Trophoblast cell (in vitro differentiated cells and primary cell): Measurements from ENCODE around the gene PRELID2.

Source experiments
- DNase-seq, 2 donors: peaks; one replicate each; pipeline ENCODE4 v3.0.0-alpha.2; 2016
- H2AFZ ChIP-seq: 2 replicates; pipeline ENCODE4 v1.6.1; 2013; ENCODE audit warnings: low read length, moderate library complexity, mild to moderate bottlenecking; ENCODE audit not compliant: insufficient read depth, poor library complexity
- H2AK5ac ChIP-seq: 2 replicates; pipeline ENCODE4 v1.6.1; 2013; ENCODE audit warnings: mild to moderate bottlenecking, low read length
- H2BK120ac ChIP-seq: 2 replicates; pipeline ENCODE4 v1.6.1; 2013; ENCODE audit warnings: low read length, mild to moderate bottlenecking, moderate library complexity; ENCODE audit not compliant: insufficient read depth, poor library complexity
- H2BK12ac ChIP-seq: 2 replicates; pipeline ENCODE4 v1.6.1; 2013; ENCODE audit warnings: mild to moderate bottlenecking, low read length, moderate library complexity
- H2BK5ac ChIP-seq: 2 replicates; pipeline ENCODE4 v1.6.1; 2013; ENCODE audit warnings: low read length, low read depth, moderate library complexity, mild to moderate bottlenecking; ENCODE audit not compliant: poor library complexity
- H3K14ac ChIP-seq: 2 replicates; pipeline ENCODE4 v1.6.1; 2013; ENCODE audit warnings: mild to moderate bottlenecking, low read length
- H3K18ac ChIP-seq: 2 replicates; pipeline ENCODE4 v1.6.1; 2013; ENCODE audit warnings: mild to moderate bottlenecking, low read length
- H3K23ac ChIP-seq: 2 replicates; pipeline ENCODE4 v1.6.1; 2013; ENCODE audit warnings: low read length
- H3K27ac ChIP-seq: 2 replicates; pipeline ENCODE4 v1.5.1; 2013; ENCODE audit warnings: low read depth, mild to moderate bottlenecking, inconsistent platforms, low read length, moderate library complexity
- H3K27me3 ChIP-seq: 2 replicates; pipeline ENCODE4 v1.6.1; 2013; ENCODE audit warnings: inconsistent platforms, mild to moderate bottlenecking, low read length, moderate library complexity; ENCODE audit not compliant: insufficient read depth
- H3K36me3 ChIP-seq, 2 experiments: 1 replicate in 1 of 2; 2 replicates in 1 of 2; pipeline ENCODE4 v1.6.1; 2013; ENCODE audit warnings: low read length in 2 of 2, mild to moderate bottlenecking in 2 of 2, moderate library complexity in 1 of 2; ENCODE audit not compliant: insufficient read depth in 2 of 2, control insufficient read depth in 1 of 2
- H3K4ac ChIP-seq: 2 replicates; pipeline ENCODE4 v1.6.1; 2013; ENCODE audit warnings: low read depth, mild to moderate bottlenecking, low read length, moderate library complexity
- H3K4me1 ChIP-seq, 2 experiments: 1 replicate in 1 of 2; 2 replicates in 1 of 2; pipeline ENCODE4 v1.6.1; 2013; ENCODE audit warnings: low read length in 2 of 2, mild to moderate bottlenecking in 2 of 2, moderate library complexity in 1 of 2; ENCODE audit not compliant: insufficient read depth in 2 of 2, control insufficient read depth in 1 of 2
- H3K4me2 ChIP-seq: 2 replicates; pipeline ENCODE4 v1.6.1; 2013; ENCODE audit warnings: inconsistent platforms, mild to moderate bottlenecking, low read length, moderate library complexity
- H3K4me3 ChIP-seq: 2 replicates; pipeline ENCODE4 v1.5.1; 2013; ENCODE audit warnings: mild to moderate bottlenecking, low read depth, low read length, inconsistent platforms
- H3K79me1 ChIP-seq: one replicate; pipeline ENCODE4 v1.6.1; 2013; ENCODE audit warnings: low read length
- H3K79me2 ChIP-seq: 2 replicates; pipeline ENCODE4 v1.6.1; 2013; ENCODE audit warnings: low read length, mild to moderate bottlenecking; ENCODE audit not compliant: control insufficient read depth, insufficient read depth, poor library complexity
- H3K9ac ChIP-seq: 2 replicates; pipeline ENCODE4 v1.6.1; 2013; ENCODE audit warnings: mild to moderate bottlenecking, low read length
- H3K9me3 ChIP-seq: 2 replicates; pipeline ENCODE4 v1.6.1; 2013; ENCODE audit warnings: low read depth, mild to moderate bottlenecking, control low read depth, inconsistent platforms, low read length; ENCODE audit not compliant: insufficient read depth
- H4K12ac ChIP-seq: 2 replicates; pipeline ENCODE4 v1.6.1; 2013; ENCODE audit warnings: low read depth, mild to moderate bottlenecking, low read length, moderate library complexity
- H4K8ac ChIP-seq: 2 replicates; pipeline ENCODE4 v1.6.1; 2013; ENCODE audit warnings: low read depth, mild to moderate bottlenecking, low read length, moderate library complexity
- H4K91ac ChIP-seq: one replicate; pipeline ENCODE4 v1.6.1; 2013; ENCODE audit warnings: low read depth, mild to moderate bottlenecking, low read length, moderate library complexity
- WGBS: extraction: QIAGEN DNeasy Blood & Tissue Kit; methylation state at CpG from one replicate; pipeline ENCODE4 v1.1.7; 2013; ENCODE audit warnings: missing lambda C conversion rate; ENCODE audit not compliant: insufficient read length, insufficient coverage; ENCODE audit errors: extremely low coverage; 5-methylcytosine and 5-hydroxymethylcytosine counted together

Gene PRELID2

DNA sequence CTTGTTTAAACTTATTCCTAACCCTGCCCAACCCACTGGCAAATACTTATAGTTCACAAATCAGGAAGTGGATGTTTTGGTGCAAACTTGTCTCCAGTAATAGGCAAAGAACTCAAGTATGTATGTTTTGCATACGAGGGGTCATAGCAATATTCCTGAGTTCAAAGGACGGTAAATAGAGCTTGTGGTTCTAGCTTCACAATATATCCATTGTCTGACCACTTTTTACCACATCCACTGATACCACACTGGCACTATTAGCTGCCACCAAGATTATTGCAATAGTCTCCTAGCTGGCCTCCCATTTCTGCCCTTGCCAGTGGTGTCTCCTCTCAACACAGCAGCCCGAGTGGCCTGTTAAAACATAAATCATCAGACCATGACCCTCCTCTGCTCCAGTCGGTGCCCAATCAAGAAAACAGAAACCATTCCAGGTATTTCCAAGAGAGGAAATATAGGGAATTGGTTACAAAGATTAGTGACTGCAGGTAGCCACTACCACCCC, 20.7 kb upstream of the PRELID2 start:
- Histone ChIP-seq H3K14ac (no peak overlapping the region), H3K36me3 (no peaks in the 10 kb centered on the region), H3K9ac (no peak overlapping the region), H3K18ac (no peak overlapping the region), H4K91ac (no peak overlapping the region), H3K27ac (no peak overlapping the region), H3K23ac (no peak overlapping the region), H2AK5ac (no peak overlapping the region), H2BK5ac (no peak overlapping the region), H3K79me1 (peaks cover 5% of the 10 kb centered on the region), H2AFZ (peak overlapping the region; percentile 47), H2BK12ac (no peak overlapping the region), H2BK120ac (no peak overlapping the region), H3K9me3 (no peaks in the 10 kb centered on the region), H4K12ac (no peak overlapping the region), H3K79me2 (no peaks in the 10 kb centered on the region), H4K8ac (peak overlapping the region; percentile 27), H3K27me3 (no peaks in the 10 kb centered on the region), H3K4me1 (peaks cover 6 to 13% of the 10 kb centered on the region in 2 experiments), H3K4me3 (no peak overlapping the region), H3K4ac (no peak overlapping the region), H3K4me2 (peak overlapping the region; percentile 77)
- WGBS, result no CpG with 5 or more reads among the region's 4 CpGs
- DNase-seq, result no peak

DNA sequence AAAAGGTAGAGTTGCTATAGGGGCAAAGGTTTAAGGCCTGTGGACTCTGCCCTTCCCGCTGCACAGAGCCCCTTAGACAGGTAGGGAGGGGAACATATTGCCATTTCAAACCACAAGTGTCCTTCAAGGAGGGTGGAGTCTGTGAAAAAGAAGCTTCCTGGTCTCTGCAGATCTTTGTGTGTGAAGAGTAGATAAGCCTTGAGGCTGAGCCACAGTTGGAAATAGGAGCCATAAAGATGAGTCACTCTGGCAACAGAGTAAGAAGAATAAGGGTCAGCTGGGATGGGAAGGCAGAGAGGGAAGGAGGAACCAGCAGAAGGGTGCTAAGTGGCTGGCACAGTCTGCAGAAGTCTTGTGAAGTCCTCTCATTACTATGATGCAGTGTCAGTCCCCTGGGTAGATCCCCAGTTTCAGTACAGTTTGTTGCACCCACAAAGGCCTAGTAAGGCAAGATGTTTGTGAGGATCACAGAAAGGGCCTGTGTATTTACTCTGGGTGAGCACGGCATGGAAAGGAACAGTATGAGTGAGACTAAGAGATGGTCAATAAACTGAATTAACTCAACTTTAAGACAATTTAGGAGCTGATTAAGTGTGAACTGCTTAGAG, 19.6 kb upstream of the PRELID2 start:
- Histone ChIP-seq H3K36me3 (no peaks in the 10 kb centered on the region), H4K8ac (no peak overlapping the region), H3K27me3 (no peaks in the 10 kb centered on the region), H3K18ac (no peak overlapping the region), H4K91ac (no peak overlapping the region), H3K4me1 (peaks cover 6 to 13% of the 10 kb centered on the region in 2 experiments), H3K79me2 (no peaks in the 10 kb centered on the region), H3K9ac (no peak overlapping the region), H3K79me1 (peaks cover 5% of the 10 kb centered on the region), H2BK12ac (no peak overlapping the region), H3K4me3 (no peak overlapping the region), H3K4ac (no peak overlapping the region), H3K9me3 (no peaks in the 10 kb centered on the region), H4K12ac (no peak overlapping the region), H3K4me2 (no peak overlapping the region), H2AFZ (no peak overlapping the region), H2AK5ac (no peak overlapping the region), H3K27ac (no peak overlapping the region), H2BK120ac (no peak overlapping the region), H3K14ac (no peak overlapping the region), H2BK5ac (no peak overlapping the region), H3K23ac (no peak overlapping the region)
- DNase-seq, result peak; percentile 42 to 68
- no CpG with 5 or more reads among the region's 2 CpGs for WGBS

DNA sequence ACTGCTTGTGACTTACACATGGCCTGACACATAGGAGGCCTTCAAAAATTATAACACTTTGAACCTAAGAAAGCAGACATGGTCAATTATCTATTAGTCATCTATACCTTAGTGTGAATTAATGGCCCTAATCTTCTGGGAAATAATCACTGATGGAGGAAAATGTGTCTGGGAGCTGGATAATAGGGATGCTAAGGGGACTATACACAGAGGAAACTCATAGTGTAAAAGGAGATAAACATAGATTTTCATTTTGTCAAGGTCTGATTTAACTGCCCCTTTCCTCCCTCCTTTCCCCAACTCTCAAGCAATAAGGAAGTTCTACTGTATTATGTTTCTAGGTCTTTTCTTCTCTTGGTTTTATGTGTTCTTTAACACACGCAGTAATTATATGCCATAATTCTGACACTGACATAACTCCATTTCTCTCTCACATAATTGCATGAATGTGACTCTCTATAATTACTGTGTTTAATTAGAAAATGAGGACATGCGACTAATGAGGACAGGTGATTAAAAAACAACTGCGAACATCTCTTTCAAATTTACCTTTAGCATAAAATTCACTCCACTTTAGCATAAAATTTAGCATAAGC, 18.7 kb upstream of the PRELID2 start:
- Histone ChIP-seq H3K27ac (no peak overlapping the region), H3K4me2 (no peak overlapping the region), H3K79me1 (peaks cover 5% of the 10 kb centered on the region), H3K4me3 (no peak overlapping the region), H4K91ac (no peak overlapping the region), H3K36me3 (no peaks in the 10 kb centered on the region), H3K4ac (no peak overlapping the region), H4K12ac (no peak overlapping the region), H2BK5ac (no peak overlapping the region), H2BK120ac (no peak overlapping the region), H3K9ac (no peak overlapping the region), H3K14ac (no peak overlapping the region), H3K79me2 (no peaks in the 10 kb centered on the region), H3K18ac (no peak overlapping the region), H4K8ac (no peak overlapping the region), H2BK12ac (no peak overlapping the region), H3K23ac (no peak overlapping the region), H3K4me1 (peaks cover 6 to 13% of the 10 kb centered on the region in 2 experiments), H3K9me3 (no peaks in the 10 kb centered on the region), H3K27me3 (no peaks in the 10 kb centered on the region), H2AFZ (no peak overlapping the region), H2AK5ac (no peak overlapping the region)
- DNase-seq, result no peak
- WGBS, result no CpG with 5 or more reads among the region's 3 CpGs

DNA sequence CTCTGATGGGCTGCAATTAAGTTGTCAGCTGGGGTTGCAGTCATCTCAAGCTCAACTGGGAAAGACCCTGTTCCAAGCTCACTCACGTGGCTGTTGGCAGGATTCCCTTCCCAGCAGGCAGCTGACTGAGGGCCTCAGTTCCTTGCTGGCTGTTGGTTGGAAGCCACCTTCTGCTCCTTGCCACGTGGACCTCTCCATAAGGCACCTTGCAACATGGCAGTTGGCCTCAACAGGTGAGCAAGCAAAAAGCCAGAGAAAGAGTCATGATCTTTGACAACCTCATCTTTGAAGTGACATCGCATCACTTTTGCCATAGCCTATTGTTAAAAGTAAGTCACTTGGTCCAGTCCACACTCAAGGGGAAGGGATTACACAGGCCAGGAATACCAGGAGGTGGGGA, 17.8 kb upstream of the PRELID2 start:
- Histone ChIP-seq H2BK5ac (no peak overlapping the region), H4K8ac (no peak overlapping the region), H2BK12ac (no peak overlapping the region), H3K27ac (no peak overlapping the region), H3K9ac (peak overlapping the region; percentile 1), H3K79me1 (peaks cover 5% of the 10 kb centered on the region), H2BK120ac (no peak overlapping the region), H3K4ac (no peak overlapping the region), H4K91ac (no peak overlapping the region), H3K4me3 (no peak overlapping the region), H3K4me2 (no peak overlapping the region), H3K18ac (no peak overlapping the region), H2AFZ (no peak overlapping the region), H3K4me1 (peaks cover 6 to 14% of the 10 kb centered on the region in 2 experiments), H4K12ac (no peak overlapping the region), H3K9me3 (no peaks in the 10 kb centered on the region), H3K79me2 (no peaks in the 10 kb centered on the region), H3K23ac (no peak overlapping the region), H2AK5ac (no peak overlapping the region), H3K36me3 (no peaks in the 10 kb centered on the region), H3K27me3 (no peaks in the 10 kb centered on the region), H3K14ac (no peak overlapping the region)
- DNase-seq, result no peak
- WGBS, result no CpG with 5 or more reads among the region's 3 CpGs
